GM13976 (cell line): ENCODE measurements around the gene PRUNE2.
"Not testable (repeated sequence)": the region's sequence is repeated elsewhere in the genome, so short reads cannot be mapped to it uniquely, and the experiment has no call there.

ENCODE experiments used
- DNase-seq: peaks from one replicate; pipeline ENCODE4 v3.0.0; 2012; ENCODE audit warnings: low spot score
- in situ Hi-C: fragments of 300-500 bp; cut with MboI; formaldehyde crosslinking; loops from one replicate; pipeline ENCODE4 v1.12.0; 2022; ENCODE audit warnings: low sequenced_read_pairs, mixed read lengths, inconsistent platforms; ENCODE audit not compliant: unreplicated experiment
- TF ChIP-seq, protein P1 (sequence below): IDR thresholded peaks from 2 replicates; pipeline ENCODE4 v1.5.1; 2012; ENCODE audit warnings: borderline replicate concordance, mild to moderate bottlenecking; ENCODE audit not compliant: insufficient read depth; ENCODE audit errors: extremely low read depth, missing control alignments, control extremely low read depth

PRUNE2 gene

DNA sequence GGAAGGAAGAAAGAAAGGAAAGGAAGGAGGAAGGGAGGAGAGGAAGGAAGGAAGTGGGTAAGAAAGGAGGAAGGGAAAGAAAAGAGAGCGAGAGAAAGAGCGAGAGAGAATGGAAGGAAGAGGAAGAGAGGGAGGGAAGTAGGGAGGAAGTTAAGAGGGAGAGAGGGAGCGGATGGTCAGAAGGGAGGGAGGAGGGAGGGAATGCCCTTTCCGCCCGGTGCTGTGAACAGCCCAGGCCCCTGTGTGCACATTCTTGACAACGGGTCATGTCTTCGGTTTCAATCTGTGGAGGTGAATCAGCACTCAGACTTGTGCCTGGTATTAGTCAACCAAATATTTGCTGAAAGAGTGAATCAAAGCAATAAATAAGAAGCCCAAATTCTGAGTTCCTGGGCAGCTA, 39.2 kb downstream of the PRUNE2 start:
- TF ChIP-seq, protein P1, sequence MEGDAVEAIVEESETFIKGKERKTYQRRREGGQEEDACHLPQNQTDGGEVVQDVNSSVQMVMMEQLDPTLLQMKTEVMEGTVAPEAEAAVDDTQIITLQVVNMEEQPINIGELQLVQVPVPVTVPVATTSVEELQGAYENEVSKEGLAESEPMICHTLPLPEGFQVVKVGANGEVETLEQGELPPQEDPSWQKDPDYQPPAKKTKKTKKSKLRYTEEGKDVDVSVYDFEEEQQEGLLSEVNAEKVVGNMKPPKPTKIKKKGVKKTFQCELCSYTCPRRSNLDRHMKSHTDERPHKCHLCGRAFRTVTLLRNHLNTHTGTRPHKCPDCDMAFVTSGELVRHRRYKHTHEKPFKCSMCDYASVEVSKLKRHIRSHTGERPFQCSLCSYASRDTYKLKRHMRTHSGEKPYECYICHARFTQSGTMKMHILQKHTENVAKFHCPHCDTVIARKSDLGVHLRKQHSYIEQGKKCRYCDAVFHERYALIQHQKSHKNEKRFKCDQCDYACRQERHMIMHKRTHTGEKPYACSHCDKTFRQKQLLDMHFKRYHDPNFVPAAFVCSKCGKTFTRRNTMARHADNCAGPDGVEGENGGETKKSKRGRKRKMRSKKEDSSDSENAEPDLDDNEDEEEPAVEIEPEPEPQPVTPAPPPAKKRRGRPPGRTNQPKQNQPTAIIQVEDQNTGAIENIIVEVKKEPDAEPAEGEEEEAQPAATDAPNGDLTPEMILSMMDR: no peak
- in situ Hi-C loops: no loop called here
- DNase-seq: no peak

DNA sequence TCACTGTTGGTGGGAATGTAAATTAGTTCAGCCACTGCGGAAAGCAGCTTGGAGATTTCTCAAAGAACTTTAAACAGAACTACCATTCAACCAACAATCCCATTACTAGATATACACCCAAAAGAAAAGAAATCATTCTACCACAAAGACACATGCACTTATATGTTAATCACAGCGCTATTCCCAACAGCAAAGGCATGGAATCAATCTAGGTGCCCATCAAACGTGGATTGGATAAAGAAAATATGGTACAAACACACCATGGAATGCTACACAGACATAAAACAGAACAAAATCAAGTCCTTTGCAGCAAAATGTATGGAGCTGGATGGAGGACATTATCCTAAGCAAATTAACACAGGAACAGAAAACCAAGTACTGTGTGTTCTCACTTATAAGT, 42.1 kb downstream of the PRUNE2 start:
- TF ChIP-seq, protein P1: no peak
- in situ Hi-C loops: no loop called here
- no peak for DNase-seq

DNA sequence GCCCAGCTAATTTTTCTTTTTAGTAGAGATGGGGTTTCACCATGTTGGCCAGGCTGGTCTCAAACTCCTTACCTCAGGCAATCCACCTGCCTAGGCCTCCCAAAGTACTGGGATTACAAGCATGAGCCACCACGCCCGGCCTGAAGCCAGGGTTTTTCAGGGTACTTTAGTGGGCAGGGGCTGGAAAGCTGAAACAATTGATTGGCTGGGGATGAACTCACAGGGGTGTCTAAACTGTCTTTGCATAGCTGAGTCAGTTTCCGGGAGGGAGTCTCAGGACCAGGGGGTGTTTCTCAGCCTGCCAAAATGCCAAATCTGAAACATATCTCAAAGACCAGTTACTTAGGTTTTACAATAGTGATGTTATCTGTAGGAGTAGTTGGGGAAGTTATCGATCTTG, 46.1 kb downstream of the PRUNE2 start:
- no peak for DNase-seq
- TF ChIP-seq, protein P1: no peak
- in situ Hi-C loops: no loop called here

DNA sequence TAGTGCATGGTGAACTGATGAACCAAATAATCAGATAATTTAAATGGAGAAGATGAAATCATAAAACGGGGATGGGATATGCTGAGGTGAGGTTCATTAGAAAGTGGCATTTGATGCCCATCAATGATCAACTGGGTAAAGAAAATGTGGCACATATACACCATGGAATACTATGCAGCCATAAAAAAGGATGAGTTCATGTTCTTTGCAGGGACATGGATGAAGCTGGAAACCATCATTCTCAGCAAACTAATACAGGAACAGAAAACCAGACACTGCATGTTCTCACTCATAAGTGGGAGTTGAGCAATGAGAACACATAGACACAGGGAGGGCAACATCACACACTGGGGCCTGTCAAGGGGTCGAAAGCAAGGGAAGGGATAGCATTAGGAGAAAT, 47.7 kb downstream of the PRUNE2 start:
- in situ Hi-C loops, DNase-seq: not testable (repeated sequence)

DNA sequence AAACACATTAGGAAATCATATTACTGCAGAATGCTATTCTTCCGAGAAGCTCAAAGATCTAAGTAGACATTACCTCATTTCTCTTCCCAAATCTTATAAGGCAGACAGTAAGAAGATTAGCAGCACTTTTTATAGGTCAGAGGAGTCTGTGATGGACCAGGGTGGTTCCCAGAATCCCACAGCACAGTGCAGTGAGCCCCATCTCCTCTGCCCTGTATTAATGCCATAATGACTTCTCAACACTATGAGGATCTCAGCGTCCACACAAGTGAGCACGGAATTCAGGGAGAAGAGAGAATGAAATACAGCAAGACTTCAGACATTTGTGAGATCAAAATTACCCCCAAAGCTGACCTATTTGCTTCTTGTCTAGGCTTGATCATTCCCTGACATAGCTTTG, 49.9 kb downstream of the PRUNE2 start:
- DNase-seq: no peak
- TF ChIP-seq, protein P1: no peak
- in situ Hi-C loops: no loop called here

DNA sequence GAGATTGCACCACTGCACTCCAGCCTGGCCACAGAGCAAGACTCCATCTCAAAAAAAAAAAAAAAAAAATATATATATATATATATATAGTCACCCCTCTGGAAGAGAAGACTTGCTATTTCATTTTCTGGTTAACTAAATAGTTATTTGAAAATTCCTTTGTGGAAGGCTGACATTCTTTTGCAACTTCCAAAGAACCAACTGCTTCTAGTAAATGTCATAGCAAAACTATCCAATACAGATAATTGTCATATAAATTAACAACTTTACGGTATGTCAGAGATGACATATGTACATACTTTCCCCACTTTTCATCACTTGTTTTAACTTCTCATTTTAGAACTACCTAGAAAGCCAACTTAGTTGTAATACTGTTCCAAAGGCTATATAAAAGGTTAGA, 50.9 kb downstream of the PRUNE2 start:
- DNase-seq: no peak
- TF ChIP-seq, protein P1: no peak
- in situ Hi-C loops: no loop called here

DNA sequence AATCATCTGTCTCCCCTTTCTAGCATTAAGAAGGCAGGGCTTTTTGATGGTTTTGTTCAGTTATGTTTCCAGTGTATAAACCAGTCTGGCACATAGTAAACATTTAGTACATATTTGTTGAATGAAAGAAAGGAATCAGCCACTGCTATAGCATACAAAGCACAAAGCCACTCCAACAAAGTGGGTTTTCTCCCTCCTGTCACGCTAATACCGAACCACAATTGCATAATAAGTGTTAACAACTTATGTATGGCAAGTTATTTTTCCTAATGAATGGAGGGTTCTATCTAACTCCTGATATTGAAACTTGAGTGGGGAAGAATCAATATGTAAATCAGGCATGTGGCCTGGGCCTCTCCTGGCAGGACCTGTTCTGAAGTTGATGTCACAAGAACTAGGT, 53.9 kb downstream of the PRUNE2 start:
- TF ChIP-seq, protein P1: no peak
- no peak for DNase-seq
- in situ Hi-C loops: no loop called here
